CD4-positive, alpha-beta T cell (primary cell): ENCODE data around the gene ABCG1. TPM values are rescaled to one million over a fixed set of nuclear protein-coding genes. Genes with fewer than 3 reads are reported as not detected.

Experiments used
- ATAC-seq: fragments of 200-7000 bp; cut with Tn5 transposase; one replicate; pipeline ENCODE4 v1.10.0; 2022; ENCODE audit warnings: mild to moderate bottlenecking; ENCODE audit not compliant: poor library complexity
- CTCF ChIA-PET: fragments of 350-600 bp; sonication (Branson Sonifier 250); formaldehyde crosslinking; loops from one replicate; lab custom pipeline; 2021; ENCODE audit warnings: antibody characterized with exemption, inconsistent platforms; lab: Charles Lee
- POLR2A ChIA-PET: fragments of 350-600 bp; sonication (Branson Sonifier 250); formaldehyde crosslinking; loops from one replicate; lab custom pipeline; 2021; ENCODE audit warnings: antibody characterized with exemption, inconsistent platforms; lab: Charles Lee
- DNase-seq, 14 experiments: peaks; one replicate each; pipeline ENCODE4 v3.0.0-alpha.2; 2013 to 2020; ENCODE audit warnings: mixed read lengths in 2 of 14
- H3K27ac ChIP-seq, 2 donors: one replicate each; pipeline versions ENCODE4 v1.5.1 to v1.7.0; 2013; ENCODE audit warnings: low read length in 2 of 2, low read depth in 1 of 2, mild to moderate bottlenecking in 1 of 2
- H3K27me3 ChIP-seq, 2 experiments: 1 replicate in 1 of 2; 2 replicates in 1 of 2; pipeline versions ENCODE4 v1.6.1 to v1.7.0; 2013; ENCODE audit warnings: low read length in 2 of 2, control low read depth in 1 of 2, mild to moderate bottlenecking in 1 of 2, moderate library complexity in 1 of 2; ENCODE audit not compliant: insufficient read depth in 2 of 2, control insufficient read depth in 1 of 2
- H3K36me3 ChIP-seq: one replicate; pipeline ENCODE4 v1.6.1; 2013; ENCODE audit warnings: low read length, control low read depth; ENCODE audit not compliant: insufficient read depth
- H3K4me1 ChIP-seq: one replicate; pipeline ENCODE4 v1.6.1; 2013; ENCODE audit warnings: low read length, control low read depth; ENCODE audit not compliant: insufficient read depth
- H3K4me3 ChIP-seq: one replicate; pipeline ENCODE4 v1.5.1; 2013; ENCODE audit warnings: mild to moderate bottlenecking, low read length, moderate library complexity
- H3K9me3 ChIP-seq, 2 experiments: 1 replicate in 1 of 2; 2 replicates in 1 of 2; pipeline versions ENCODE4 v1.6.1 to v1.7.0; 2013; ENCODE audit warnings: low read length in 2 of 2, mild to moderate bottlenecking in 2 of 2, control low read depth in 1 of 2, moderate library complexity in 1 of 2; ENCODE audit not compliant: control insufficient read depth in 1 of 2, insufficient read depth in 1 of 2
- H3K27ac Mint-ChIP-seq: one replicate; pipeline ENCODE4 v1.8.0; 2020; ENCODE audit warnings: mixed read lengths
- H3K27me3 Mint-ChIP-seq: one replicate; pipeline ENCODE4 v1.8.0; 2021; ENCODE audit warnings: mixed read lengths
- H3K36me3 Mint-ChIP-seq: one replicate; pipeline ENCODE4 v1.8.0; 2021; ENCODE audit warnings: low read depth, mixed read lengths
- H3K4me1 Mint-ChIP-seq: one replicate; pipeline ENCODE4 v1.8.0; 2021; ENCODE audit warnings: low read depth, mixed read lengths
- H3K4me3 Mint-ChIP-seq: one replicate; pipeline ENCODE4 v1.8.0; 2020; ENCODE audit warnings: mild to moderate bottlenecking, mixed read lengths
- H3K9me3 Mint-ChIP-seq: one replicate; pipeline ENCODE4 v1.8.0; 2020; ENCODE audit warnings: mixed read lengths
- CTCF ChIP-seq: fragments of 200-600 bp; IDR thresholded peaks from one replicate; pipeline ENCODE4 v1.8.0; 2022; ENCODE audit warnings: antibody characterized with exemption, mild to moderate bottlenecking
- intact Hi-C, 2 experiments: fragments of 100-400 bp; cut with DNase I in 1 of 2; cut with micrococcal nuclease in 1 of 2; formaldehyde crosslinking; loops; one replicate each; pipeline versions ENCODE4 v1.15.1 to v1.9.0; 2023 to 2025; cut with DNase I, micrococcal nuclease
- total RNA-seq, 174 experiments: library from RNA in 2 of 174; stranded (reverse) in 2 of 174; gene quantifications; one replicate each; pipeline ENCODE4 v1.2.3 and lab custom pipeline; 2021 to 2026

The ABCG1 gene
- total RNA-seq, 2 experiments from 2014 or later = 109 to 116 TPM

GRCh38 chr21:42214081-42214750 lies 4.7 kb upstream of the ABCG1 start:
- intact Hi-C loops = no loop called here
- no peaks in the 10 kb centered on the region for H3K27me3 Mint-ChIP-seq
- no peak overlapping the region for H3K27ac Mint-ChIP-seq
- Histone ChIP-seq H3K27ac (no peak overlapping the region), H3K27me3 (no peaks in the 10 kb centered on the region), H3K9me3 (peaks cover 0 to 21% of the 10 kb centered on the region in 2 experiments), H3K4me3 (no peak overlapping the region), H3K36me3 (no peaks in the 10 kb centered on the region), H3K4me1 (peaks cover 7% of the 10 kb centered on the region)
- ChIA-PET CTCF (no interaction called here), POLR2A (no interaction called here)
- H3K36me3 Mint-ChIP-seq = no peaks in the 10 kb centered on the region
- H3K4me3 Mint-ChIP-seq = no peak overlapping the region
- no peaks in the 10 kb centered on the region for H3K4me1 Mint-ChIP-seq
- TF ChIP-seq CTCF = no peak
- DNase-seq (peak in 1 of 14 experiments; percentile 2), ATAC-seq (no peak)
- no peaks in the 10 kb centered on the region for H3K9me3 Mint-ChIP-seq

- Mint-ChIP-seq H3K36me3 (peaks cover 2% of the 10 kb centered on the region), H3K27ac (no peak overlapping the region), H3K4me1 (peaks cover 1% of the 10 kb centered on the region), H3K9me3 (no peaks in the 10 kb centered on the region), H3K4me3 (no peak overlapping the region), H3K27me3 (no peaks in the 10 kb centered on the region)
- CTCF ChIA-PET = no interaction called here
- peaks cover 0 to 21% of the 10 kb centered on the region in 2 experiments for H3K9me3 ChIP-seq
- TF ChIP-seq CTCF = no peak
- H3K27ac ChIP-seq = no peak overlapping the region
- peaks cover 12% of the 10 kb centered on the region for H3K4me1 ChIP-seq
- POLR2A ChIA-PET = no interaction called here
- no peak for ATAC-seq
- no peaks in the 10 kb centered on the region for H3K27me3 ChIP-seq
- H3K4me3 ChIP-seq = no peak overlapping the region
- H3K36me3 ChIP-seq = no peaks in the 10 kb centered on the region
- peak in 1 of 14 experiments; percentile 1 for DNase-seq
- intact Hi-C loops = loop anchor here in 1 of 2 experiments (5.0 kb wide), 1 partner anchor 42 kb away; no protein-coding TSS in a partner anchor
Observed at GRCh38 chr21:42214921-42215320, 4.0 kb upstream of the ABCG1 start.

DNA sequence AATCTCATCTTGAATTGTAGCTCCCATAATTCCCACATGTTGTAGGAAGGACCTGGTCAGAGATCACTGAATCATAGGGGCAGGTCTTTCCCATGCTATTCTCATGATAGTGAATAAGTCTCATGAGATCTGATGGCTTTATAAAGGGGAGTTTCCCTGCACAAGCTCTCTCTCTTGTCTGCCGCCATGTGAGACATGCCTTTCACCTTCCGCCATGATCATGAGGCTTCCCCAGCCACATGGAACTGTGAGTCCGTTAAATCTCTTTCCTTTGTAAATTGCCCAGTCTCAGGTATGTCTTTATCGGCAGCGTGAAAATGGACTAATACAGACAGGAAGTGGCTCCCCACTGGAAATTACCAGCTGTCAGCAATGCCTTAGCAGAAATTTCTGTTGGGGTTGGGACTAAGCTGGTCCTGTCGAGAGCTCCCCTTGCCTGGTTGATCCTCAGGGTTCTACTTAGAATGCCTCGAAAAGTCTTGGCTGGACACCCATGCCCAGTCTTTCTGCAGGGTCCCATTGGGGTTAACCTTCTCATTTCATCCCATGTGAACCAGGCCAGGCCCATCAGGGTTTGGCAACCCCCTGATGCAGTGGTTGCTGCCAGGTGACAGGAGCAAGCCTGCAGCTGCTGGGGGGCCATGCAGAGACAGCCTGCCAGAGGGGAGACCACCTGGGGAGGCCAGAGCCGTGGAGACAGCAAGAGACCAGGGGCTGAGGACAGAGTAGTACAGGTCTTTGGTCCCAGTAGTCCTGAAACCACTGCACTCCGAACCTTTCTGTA lies 2.8 kb upstream of the ABCG1 start:
- Histone ChIP-seq H3K27ac (no peak overlapping the region), H3K4me1 (peaks cover 23% of the 10 kb centered on the region), H3K27me3 (no peaks in the 10 kb centered on the region), H3K4me3 (no peak overlapping the region), H3K36me3 (no peaks in the 10 kb centered on the region), H3K9me3 (peaks cover 0 to 21% of the 10 kb centered on the region in 2 experiments)
- intact Hi-C loops = loop anchor here in 1 of 2 experiments (5.0 kb wide), 1 partner anchor 41 kb away; no protein-coding TSS in a partner anchor
- Mint-ChIP-seq H3K4me3 (no peak overlapping the region), H3K9me3 (no peaks in the 10 kb centered on the region), H3K4me1 (peaks cover 10% of the 10 kb centered on the region), H3K36me3 (peaks cover 10% of the 10 kb centered on the region), H3K27ac (peak overlapping the region; percentile 19), H3K27me3 (no peaks in the 10 kb centered on the region)
- ATAC-seq (no peak), DNase-seq (peak in 1 of 14 experiments; percentile 8)
- CTCF ChIA-PET = no interaction called here
- no peak for TF ChIP-seq CTCF
- POLR2A ChIA-PET = no interaction called here
